Activated CD4-positive, alpha-beta memory T cell treated with anti-CD3 and anti-CD28 coated beads for 36 hours (primary cell): ENCODE data around the gene CASZ1. TPM values are rescaled to one million over a fixed set of nuclear protein-coding genes. Genes with fewer than 3 reads are reported as not detected.

Experiments used
- CTCF ChIA-PET: fragments of 350-600 bp; sonication (Branson Sonifier 250); formaldehyde crosslinking; loops from one replicate; lab custom pipeline; 2021; ENCODE audit warnings: antibody characterized with exemption, inconsistent platforms; lab: Charles Lee
- POLR2A ChIA-PET: fragments of 350-600 bp; sonication (Branson Sonifier 250); formaldehyde crosslinking; loops from one replicate; lab custom pipeline; 2021; ENCODE audit warnings: antibody characterized with exemption; lab: Charles Lee
- DNase-seq: peaks from one replicate; pipeline ENCODE4 v3.0.0-alpha.2; 2020
- H3K27ac Mint-ChIP-seq: one replicate; pipeline ENCODE4 v1.8.0; 2021; ENCODE audit warnings: mixed read lengths
- H3K27me3 Mint-ChIP-seq: one replicate; pipeline ENCODE4 v1.8.0; 2021; ENCODE audit warnings: mixed read lengths
- H3K36me3 Mint-ChIP-seq: one replicate; pipeline ENCODE4 v1.8.0; 2021; ENCODE audit warnings: mixed read lengths
- H3K4me1 Mint-ChIP-seq: one replicate; pipeline ENCODE4 v1.8.0; 2021; ENCODE audit warnings: low read depth, mixed read lengths
- H3K4me3 Mint-ChIP-seq: one replicate; pipeline ENCODE4 v1.8.0; 2021; ENCODE audit warnings: mild to moderate bottlenecking, mixed read lengths
- H3K9me3 Mint-ChIP-seq: one replicate; pipeline ENCODE4 v1.8.0; 2021; ENCODE audit warnings: mixed read lengths
- intact Hi-C: fragments of 100-400 bp; cut with micrococcal nuclease; formaldehyde crosslinking; loops from one replicate; pipeline ENCODE4 v1.15.1; 2023
- total RNA-seq, 2 experiments: library from RNA; stranded (reverse); gene quantifications; one replicate each; pipeline ENCODE4 v1.2.3, GENCODE V29; 2021

The CASZ1 gene
- total RNA-seq, 2 experiments from 2014 or later = 5.5 to 6.3 TPM

DNA sequence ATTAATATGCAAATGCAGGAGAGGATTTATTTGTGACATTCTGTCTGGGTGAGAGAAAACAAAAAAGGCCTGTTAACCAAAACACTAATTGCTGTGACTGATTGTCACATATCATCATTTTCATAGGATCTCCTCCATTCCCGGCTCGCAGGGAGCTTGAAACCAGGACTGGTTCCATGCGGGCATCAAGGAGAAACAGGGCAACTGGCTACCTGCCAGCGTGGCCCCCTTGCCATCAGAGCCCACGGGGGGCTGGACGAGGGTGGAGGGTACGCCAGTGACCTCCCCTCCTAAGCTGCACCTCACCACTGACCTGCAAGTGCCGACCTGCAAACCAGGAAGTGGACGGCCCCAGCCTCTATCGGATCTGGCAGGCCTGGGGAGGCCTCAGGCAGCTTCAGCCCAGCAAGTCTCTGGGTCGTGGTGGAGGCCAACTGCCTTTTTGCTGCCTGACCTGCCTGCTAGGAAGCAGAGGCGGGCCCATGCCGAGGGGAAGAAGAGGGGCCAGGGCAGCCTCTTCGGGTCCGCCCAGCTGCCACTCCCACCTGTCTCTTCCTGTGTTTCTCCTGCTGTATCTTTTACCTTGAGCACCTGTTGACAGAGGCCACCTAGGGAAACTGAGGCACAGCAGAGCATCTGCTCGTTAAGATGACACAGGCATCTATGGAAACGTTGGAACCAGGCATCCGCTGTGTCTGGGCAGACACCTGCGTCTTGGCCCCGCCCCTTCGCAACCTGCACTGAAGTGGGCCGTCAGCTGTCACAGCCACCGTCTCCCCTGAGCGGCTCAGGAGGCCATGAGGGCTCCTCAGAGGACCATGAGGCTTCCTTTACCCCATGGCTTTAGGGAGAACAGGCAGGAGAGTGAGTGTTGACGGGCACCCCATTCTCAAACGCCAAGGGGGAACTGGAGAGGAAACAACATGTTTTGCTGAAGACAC, 74.8 kb downstream of the CASZ1 start:
- Mint-ChIP-seq H3K36me3 (no peaks in the 10 kb centered on the region), H3K4me3 (no peak overlapping the region), H3K27me3 (peaks cover 1% of the 10 kb centered on the region), H3K27ac (no peak overlapping the region), H3K9me3 (no peaks in the 10 kb centered on the region), H3K4me1 (no peaks in the 10 kb centered on the region)
- ChIA-PET POLR2A (no interaction called here), CTCF (no interaction called here)
- intact Hi-C loops = no loop called here
- no peak for DNase-seq

DNA sequence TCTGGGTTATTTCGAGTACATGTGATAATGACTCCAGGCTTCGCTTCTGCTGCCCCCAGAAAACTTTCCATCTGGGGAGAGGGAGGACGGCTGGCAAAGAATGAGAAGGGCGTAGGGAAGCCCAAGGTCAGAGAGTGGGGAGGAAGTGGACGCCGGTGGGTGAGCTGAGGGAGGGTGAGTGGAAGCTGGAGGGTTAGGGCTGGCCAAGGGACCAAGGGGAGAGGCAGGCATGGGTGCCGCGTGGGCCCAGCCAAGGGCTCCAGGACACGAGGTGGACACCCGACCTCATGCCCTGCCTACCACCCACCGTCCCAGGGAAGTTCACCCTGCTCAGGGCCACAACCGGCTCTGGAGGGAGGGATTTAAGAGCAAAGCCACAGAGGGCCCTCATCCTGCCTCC, 75.8 kb downstream of the CASZ1 start:
- intact Hi-C loops = no loop called here
- no peaks in the 10 kb centered on the region for H3K36me3 Mint-ChIP-seq
- peaks cover 5% of the 10 kb centered on the region for H3K27me3 Mint-ChIP-seq
- H3K4me1 Mint-ChIP-seq = no peaks in the 10 kb centered on the region
- POLR2A ChIA-PET = no interaction called here
- H3K4me3 Mint-ChIP-seq = no peak overlapping the region
- H3K9me3 Mint-ChIP-seq = no peaks in the 10 kb centered on the region
- CTCF ChIA-PET = interaction anchor here (0.6 to 0.7 kb wide), 2 partner anchors 15 to 35 kb away, joined by 3 read pairs; no protein-coding TSS in a partner anchor
- no peak for DNase-seq
- H3K27ac Mint-ChIP-seq = no peak overlapping the region

DNA sequence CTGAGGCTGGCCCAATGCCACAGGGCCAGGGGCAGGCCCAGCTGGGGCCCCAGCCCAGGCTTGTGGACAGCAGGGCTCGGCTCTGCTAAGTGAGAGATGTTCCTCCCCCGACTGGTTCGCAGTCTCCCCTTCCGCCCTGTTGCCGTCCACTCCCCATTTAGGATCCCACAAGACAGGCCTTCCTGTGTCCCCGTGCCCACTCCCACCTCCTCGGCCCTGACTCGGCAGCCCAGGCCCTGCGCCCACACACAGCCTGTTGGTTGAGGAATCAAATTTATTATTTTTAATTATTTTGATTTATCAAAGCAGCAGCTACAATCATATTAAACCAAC, 78.4 kb downstream of the CASZ1 start:
- no peaks in the 10 kb centered on the region for H3K4me1 Mint-ChIP-seq
- CTCF ChIA-PET = no interaction called here
- intact Hi-C loops = no loop called here
- no peaks in the 10 kb centered on the region for H3K9me3 Mint-ChIP-seq
- no peak for DNase-seq
- H3K36me3 Mint-ChIP-seq = no peaks in the 10 kb centered on the region
- peaks cover 10% of the 10 kb centered on the region for H3K27me3 Mint-ChIP-seq
- no peak overlapping the region for H3K4me3 Mint-ChIP-seq
- no peak overlapping the region for H3K27ac Mint-ChIP-seq
- POLR2A ChIA-PET = no interaction called here

GRCh38 chr1:10717296-10718082, 79.0 kb downstream of the CASZ1 start:
- Mint-ChIP-seq H3K27ac (no peak overlapping the region), H3K4me3 (no peak overlapping the region), H3K9me3 (no peaks in the 10 kb centered on the region), H3K36me3 (no peaks in the 10 kb centered on the region), H3K4me1 (no peaks in the 10 kb centered on the region), H3K27me3 (peaks cover 10% of the 10 kb centered on the region)
- intact Hi-C loops = no loop called here
- ChIA-PET CTCF (no interaction called here), POLR2A (no interaction called here)
- no peak for DNase-seq

DNA sequence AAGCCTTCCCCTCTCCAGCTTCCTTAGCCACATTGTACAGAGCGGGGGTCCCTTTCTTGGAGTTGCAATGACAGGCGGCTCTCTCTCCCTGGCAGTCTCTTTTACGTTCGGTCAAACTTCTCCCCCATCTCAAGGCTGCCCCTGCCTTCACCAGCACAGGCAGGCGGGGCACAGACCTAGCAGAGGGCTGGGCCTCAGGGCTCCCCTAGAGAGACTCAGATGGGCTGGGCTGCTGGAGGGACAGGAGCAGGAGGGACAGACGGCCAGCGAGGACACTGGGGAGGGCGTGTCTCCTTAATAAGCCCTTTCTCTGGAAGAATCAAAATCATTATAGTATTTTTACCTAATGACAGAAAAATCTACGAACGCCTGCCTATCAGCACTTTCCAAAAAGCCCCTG, 79.6 kb downstream of the CASZ1 start:
- H3K4me1 Mint-ChIP-seq = no peaks in the 10 kb centered on the region
- ChIA-PET POLR2A (no interaction called here), CTCF (no interaction called here)
- DNase-seq = no peak
- H3K27me3 Mint-ChIP-seq = peaks cover 10% of the 10 kb centered on the region
- no peak overlapping the region for H3K27ac Mint-ChIP-seq
- intact Hi-C loops = no loop called here
- H3K4me3 Mint-ChIP-seq = no peak overlapping the region
- H3K36me3 Mint-ChIP-seq = no peaks in the 10 kb centered on the region
- H3K9me3 Mint-ChIP-seq = no peaks in the 10 kb centered on the region

DNA sequence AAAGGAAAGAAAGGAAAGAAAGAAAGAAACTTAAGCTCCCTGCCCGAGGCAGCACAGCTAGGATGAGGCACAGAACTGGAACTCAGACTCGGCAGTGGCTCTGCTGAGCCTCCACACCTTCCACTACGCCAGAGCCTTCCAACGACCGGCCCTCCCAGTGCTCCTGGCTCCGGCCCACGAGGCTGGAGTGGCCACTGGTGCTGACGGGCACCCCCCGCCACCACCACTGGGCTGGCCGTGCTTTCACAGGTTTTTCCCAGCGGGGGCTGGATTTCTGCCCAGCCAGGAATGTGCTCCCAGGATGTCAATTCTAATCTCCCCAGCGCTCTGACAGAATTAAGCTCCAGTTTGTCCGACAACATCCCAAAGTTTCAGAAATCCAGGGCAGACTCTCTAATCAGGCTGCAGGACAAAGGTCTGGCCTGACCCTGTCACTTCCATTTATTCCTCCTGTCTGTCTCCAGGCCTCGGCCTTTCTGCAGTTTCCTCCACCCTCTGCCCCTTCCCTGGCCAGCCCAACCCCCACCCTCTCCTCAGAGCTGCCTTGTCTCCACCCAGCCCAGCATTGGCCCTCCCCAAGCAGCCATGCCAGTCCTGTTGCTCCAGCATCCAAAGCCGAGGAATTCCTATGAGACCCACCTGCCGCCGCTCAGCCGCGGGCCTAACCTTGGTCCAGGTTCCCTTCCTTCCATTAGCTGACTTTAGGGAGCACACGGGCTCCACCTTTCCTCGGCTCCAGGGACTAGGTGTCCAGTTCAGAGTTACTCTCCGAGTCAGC, 81.9 kb downstream of the CASZ1 start:
- Mint-ChIP-seq H3K9me3 (no peaks in the 10 kb centered on the region), H3K27me3 (peaks cover 9% of the 10 kb centered on the region), H3K4me1 (no peaks in the 10 kb centered on the region), H3K4me3 (no peak overlapping the region), H3K27ac (no peak overlapping the region), H3K36me3 (no peaks in the 10 kb centered on the region)
- intact Hi-C loops = no loop called here
- CTCF ChIA-PET = interaction anchor here (0.6 kb wide), 1 partner anchor 895 kb away, joined by 3 read pairs; no protein-coding TSS in a partner anchor
- POLR2A ChIA-PET = no interaction called here
- no peak for DNase-seq

DNA sequence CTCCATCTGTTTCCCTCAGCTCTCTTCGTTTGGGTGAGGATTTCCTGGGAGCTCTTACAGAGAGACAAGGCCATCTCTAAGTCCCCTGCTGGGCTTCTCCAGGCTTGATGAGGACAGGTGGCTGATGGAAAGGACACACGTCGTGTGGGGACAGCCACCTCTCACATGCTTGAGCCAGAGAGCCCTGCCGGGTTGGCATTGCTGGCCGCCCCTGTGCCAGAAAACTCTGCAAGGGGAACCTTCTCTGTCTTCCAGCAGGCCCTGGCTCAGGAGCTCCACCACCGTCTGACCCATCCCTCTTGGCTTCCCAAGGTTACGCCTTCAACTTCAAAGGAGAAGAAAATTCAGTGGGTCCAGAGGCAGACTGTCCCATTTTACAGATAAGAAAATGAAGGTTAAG, 82.8 kb downstream of the CASZ1 start:
- Mint-ChIP-seq H3K9me3 (no peaks in the 10 kb centered on the region), H3K4me3 (no peak overlapping the region), H3K4me1 (no peaks in the 10 kb centered on the region), H3K36me3 (no peaks in the 10 kb centered on the region), H3K27ac (no peak overlapping the region), H3K27me3 (peaks cover 9% of the 10 kb centered on the region)
- ChIA-PET CTCF (no interaction called here), POLR2A (no interaction called here)
- DNase-seq = no peak
- intact Hi-C loops = no loop called here

- CTCF ChIA-PET = no interaction called here
- Mint-ChIP-seq H3K36me3 (no peaks in the 10 kb centered on the region), H3K27me3 (peaks cover 9% of the 10 kb centered on the region), H3K4me3 (no peak overlapping the region), H3K27ac (no peak overlapping the region), H3K9me3 (no peaks in the 10 kb centered on the region), H3K4me1 (no peaks in the 10 kb centered on the region)
- no peak for DNase-seq
- intact Hi-C loops = no loop called here
- POLR2A ChIA-PET = no interaction called here
These were observed 83.7 kb downstream of the CASZ1 start for GRCh38 chr1:10712568-10713362.

GRCh38 chr1:10710489-10710888, 86.0 kb downstream of the CASZ1 start:
- ChIA-PET CTCF (no interaction called here), POLR2A (no interaction called here)
- Mint-ChIP-seq H3K27ac (no peak overlapping the region), H3K36me3 (no peaks in the 10 kb centered on the region), H3K9me3 (no peaks in the 10 kb centered on the region), H3K27me3 (peaks cover 5% of the 10 kb centered on the region), H3K4me1 (no peaks in the 10 kb centered on the region), H3K4me3 (no peak overlapping the region)
- intact Hi-C loops = no loop called here
- no peak for DNase-seq

- H3K9me3 Mint-ChIP-seq = no peaks in the 10 kb centered on the region
- H3K36me3 Mint-ChIP-seq = no peaks in the 10 kb centered on the region
- no peak overlapping the region for H3K4me3 Mint-ChIP-seq
- ChIA-PET POLR2A (no interaction called here), CTCF (no interaction called here)
- intact Hi-C loops = no loop called here
- DNase-seq = no peak
- H3K27ac Mint-ChIP-seq = no peak overlapping the region
- no peaks in the 10 kb centered on the region for H3K4me1 Mint-ChIP-seq
- peaks cover 4% of the 10 kb centered on the region for H3K27me3 Mint-ChIP-seq
These were observed 86.8 kb downstream of the CASZ1 start for GRCh38 chr1:10709646-10710045.

DNA sequence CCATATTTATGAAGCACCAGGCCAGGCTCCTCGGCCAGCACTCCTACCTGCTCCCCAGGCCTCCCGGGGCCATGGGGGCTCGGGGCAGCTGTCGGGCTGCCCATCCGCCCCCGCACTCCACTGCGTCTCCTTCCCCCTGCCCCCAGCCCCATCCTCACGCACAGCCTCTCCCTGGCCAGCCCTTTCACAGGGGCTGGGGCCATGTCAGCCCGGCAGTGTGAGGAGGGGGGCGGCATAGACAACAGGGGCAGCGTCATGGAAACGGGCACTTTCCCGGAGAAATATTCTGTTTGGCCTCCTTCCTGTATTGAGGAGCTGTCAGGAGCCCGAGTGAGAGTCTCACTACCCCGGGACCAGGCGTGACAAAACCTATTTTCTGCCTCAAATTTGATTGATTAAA, 87.3 kb downstream of the CASZ1 start:
- H3K27me3 Mint-ChIP-seq = peaks cover 2% of the 10 kb centered on the region
- H3K4me1 Mint-ChIP-seq = no peaks in the 10 kb centered on the region
- H3K36me3 Mint-ChIP-seq = no peaks in the 10 kb centered on the region
- ChIA-PET POLR2A (no interaction called here), CTCF (no interaction called here)
- intact Hi-C loops = no loop called here
- no peak overlapping the region for H3K27ac Mint-ChIP-seq
- DNase-seq = no peak
- no peak overlapping the region for H3K4me3 Mint-ChIP-seq
- no peaks in the 10 kb centered on the region for H3K9me3 Mint-ChIP-seq
